ENCODE measurements around the gene RIMS3.

The RIMS3 gene

GRCh38 chr1:40662864-40663263 lies 2.6 kb downstream of the RIMS3 start:
- no peaks in the 10 kb centered on the region for H3K36me3 ChIP-seq (replicated peaks)
- TF ChIP-seq CTCF (IDR thresholded peaks at IDR 0.05; ENCODE audit: low read depth, low read length, missing control alignments), result no peak
- in situ Hi-C loops (cut with HindIII; ENCODE audit: low pct_ligation_motif_present, low sequenced_read_pairs), result no loop called here
- no peak overlapping the region for H3K27ac ChIP-seq
- DNase-seq, result no peak
- H3K4me3 ChIP-seq (ENCODE audit: low read depth, low read length), result no peak overlapping the region
- peaks cover 9% of the 10 kb centered on the region for H3K27me3 ChIP-seq (replicated peaks)

- Histone ChIP-seq H3K27me3 (replicated peaks) (peaks cover 10% of the 10 kb centered on the region), H3K4me3 (ENCODE audit: low read depth, low read length) (no peak overlapping the region), H3K36me3 (replicated peaks) (no peaks in the 10 kb centered on the region), H3K27ac (no peak overlapping the region)
- no peak for DNase-seq
- TF ChIP-seq CTCF (IDR thresholded peaks at IDR 0.05; ENCODE audit: low read depth, low read length, missing control alignments), result no peak
- in situ Hi-C loops (cut with HindIII; ENCODE audit: low pct_ligation_motif_present, low sequenced_read_pairs), result no loop called here
Observed at GRCh38 chr1:40662151-40662550, 3.3 kb downstream of the RIMS3 start.

GRCh38 chr1:40661678-40662077 lies 3.8 kb downstream of the RIMS3 start:
- no peak for TF ChIP-seq CTCF (IDR thresholded peaks at IDR 0.05; ENCODE audit: low read depth, low read length, missing control alignments)
- peaks cover 12% of the 10 kb centered on the region for H3K27me3 ChIP-seq (replicated peaks)
- in situ Hi-C loops (cut with HindIII; ENCODE audit: low pct_ligation_motif_present, low sequenced_read_pairs), result no loop called here
- no peaks in the 10 kb centered on the region for H3K36me3 ChIP-seq (replicated peaks)
- no peak overlapping the region for H3K27ac ChIP-seq
- no peak for DNase-seq
- H3K4me3 ChIP-seq (ENCODE audit: low read depth, low read length), result no peak overlapping the region

- in situ Hi-C loops (cut with HindIII; ENCODE audit: low pct_ligation_motif_present, low sequenced_read_pairs), result no loop called here
- no peak overlapping the region for H3K4me3 ChIP-seq (ENCODE audit: low read depth, low read length)
- H3K36me3 ChIP-seq (replicated peaks), result no peaks in the 10 kb centered on the region
- peaks cover 9% of the 10 kb centered on the region for H3K27me3 ChIP-seq (replicated peaks)
- no peak for TF ChIP-seq CTCF (IDR thresholded peaks at IDR 0.05; ENCODE audit: low read depth, low read length, missing control alignments)
- no peak for DNase-seq
- no peak overlapping the region for H3K27ac ChIP-seq
Observed at GRCh38 chr1:40659649-40659947, 5.9 kb downstream of the RIMS3 start.

GRCh38 chr1:40658751-40659648 lies 6.5 kb downstream of the RIMS3 start:
- in situ Hi-C loops (cut with HindIII; ENCODE audit: low pct_ligation_motif_present, low sequenced_read_pairs), result no loop called here
- no peaks in the 10 kb centered on the region for H3K36me3 ChIP-seq (replicated peaks)
- no peak overlapping the region for H3K4me3 ChIP-seq (ENCODE audit: low read depth, low read length)
- H3K27me3 ChIP-seq (replicated peaks), result peaks cover 13% of the 10 kb centered on the region
- H3K27ac ChIP-seq, result no peak overlapping the region
- no peak for DNase-seq
- TF ChIP-seq CTCF (IDR thresholded peaks at IDR 0.05; ENCODE audit: low read depth, low read length, missing control alignments), result no peak

- no peak for TF ChIP-seq CTCF (IDR thresholded peaks at IDR 0.05; ENCODE audit: low read depth, low read length, missing control alignments)
- Histone ChIP-seq H3K27me3 (replicated peaks) (peaks cover 8% of the 10 kb centered on the region), H3K27ac (no peak overlapping the region), H3K36me3 (replicated peaks) (no peaks in the 10 kb centered on the region), H3K4me3 (ENCODE audit: low read depth, low read length) (no peak overlapping the region)
- DNase-seq, result no peak
- in situ Hi-C loops (cut with HindIII; ENCODE audit: low pct_ligation_motif_present, low sequenced_read_pairs), result no loop called here
Observed at GRCh38 chr1:40657046-40657445, 8.4 kb downstream of the RIMS3 start.

Data from brain microvascular endothelial cell (primary cell).